Mucosa of descending colon (tissue), 3 donors: ENCODE results near the gene LACTBL1. TPM values are rescaled to one million over a fixed set of nuclear protein-coding genes. Genes with fewer than 3 reads are reported as not detected.
"Not testable (repeated sequence)": the region's sequence is repeated elsewhere in the genome, so short reads cannot be mapped to it uniquely, and the experiment has no call there.

Source experiments
- ATAC-seq: fragments of 200-7000 bp; cut with Tn5 transposase; one replicate; pipeline ENCODE4 v1.9.1; 2020; ENCODE audit warnings: mild to moderate bottlenecking, moderate library complexity
- DNase-seq, 3 donors: peaks; one replicate each; pipeline ENCODE4 v3.0.0-alpha.2; 2020
- H3K36me3 ChIP-seq: fragments of 200-600 bp; one replicate; pipeline ENCODE4 v1.8.0; 2021; ENCODE audit warnings: low read depth, mild to moderate bottlenecking
- H3K4me1 ChIP-seq: fragments of 200-600 bp; one replicate; pipeline ENCODE4 v1.8.0; 2021; ENCODE audit warnings: low read depth, mild to moderate bottlenecking
- H3K4me3 ChIP-seq: fragments of 200-600 bp; one replicate; pipeline ENCODE4 v1.8.0; 2021; ENCODE audit warnings: mild to moderate bottlenecking
- H3K9me3 ChIP-seq: fragments of 200-600 bp; one replicate; pipeline ENCODE4 v1.8.0; 2021; ENCODE audit warnings: mild to moderate bottlenecking
- CTCF ChIP-seq: fragments of 200-600 bp; IDR thresholded peaks from one replicate; pipeline ENCODE4 v1.8.0; 2022; ENCODE audit warnings: antibody characterized with exemption, mild to moderate bottlenecking
- intact Hi-C, 2 donors: fragments of 100-400 bp; cut with DNase I in 1 of 2; cut with micrococcal nuclease in 1 of 2; formaldehyde crosslinking; loops; one replicate each; pipeline versions ENCODE4 v1.11.0 to v1.11.1; 2022; cut with DNase I, micrococcal nuclease
- total RNA-seq, 3 donors: library from RNA; stranded (reverse); fragmentation: NEBNext Ultra II Directional in 2 of 3; extraction: Animal tissue kit (Norgen Biotek cat#: 25700) in 2 of 3; gene quantifications; one replicate each; pipeline versions ENCODE4 v1.2.1 to v1.2.4, GENCODE V29; 2021 to 2023
- donor health status: DM: no; HTN: no; CAD: no; lungs with moderate emphysema.
- donor health status: DM: no; HTN: no; CAD: no.
- donor health status: DM: no; HTN: yes; CAD: no.

Gene LACTBL1
- total RNA-seq, 3 donors from 2014 or later: not detected

GRCh38 chr1:23019094-23019862 lies 46.6 kb upstream of the LACTBL1 start, which contains the start of gene KDM1A:
TSS of gene KDM1A (plus strand) at chr1:23019468. CDS start at chr1:23019597, 129 bp downstream.
- Histone ChIP-seq H3K4me3 (peak within 1 kb of the TSS; percentile 90), H3K9me3 (no peaks in the 10 kb centered on the region), H3K4me1 (peaks cover 10% of the 10 kb centered on the region), H3K36me3 (no peaks in the 10 kb centered on the region)
- peak; percentile 99 for ATAC-seq
- TF ChIP-seq CTCF: no peak
- peak; percentile 98 to 99 (median 98) for DNase-seq
- intact Hi-C loops: no loop called here

- intact Hi-C loops: no loop called here
- no peaks in the 10 kb centered on the region for H3K9me3 ChIP-seq
- DNase-seq: peak in 1 of 3 donors; percentile 25
- H3K36me3 ChIP-seq: no peaks in the 10 kb centered on the region
- peak; percentile 1 for ATAC-seq
- peaks cover 10% of the 10 kb centered on the region for H3K4me1 ChIP-seq
- no peak overlapping the region for H3K4me3 ChIP-seq
- TF ChIP-seq CTCF: no peak
Observed at GRCh38 chr1:23018661-23019093, 46.0 kb upstream of the LACTBL1 start.

- DNase-seq (no peak), ATAC-seq (no peak)
- Histone ChIP-seq H3K4me3 (no peak overlapping the region), H3K36me3 (no peaks in the 10 kb centered on the region), H3K4me1 (no peaks in the 10 kb centered on the region), H3K9me3 (no peaks in the 10 kb centered on the region)
- TF ChIP-seq CTCF: no peak
- intact Hi-C loops: no loop called here
Observed at GRCh38 chr1:23013657-23014056, 41.0 kb upstream of the LACTBL1 start.

GRCh38 chr1:23010025-23010424 lies 37.4 kb upstream of the LACTBL1 start:
- H3K36me3 ChIP-seq, H3K4me1 ChIP-seq, ATAC-seq, intact Hi-C loops, H3K9me3 ChIP-seq, H3K4me3 ChIP-seq, DNase-seq: not testable (repeated sequence)

GRCh38 chr1:23008901-23009300 lies 36.2 kb upstream of the LACTBL1 start:
- Histone ChIP-seq H3K4me3 (no peak overlapping the region), H3K9me3 (no peaks in the 10 kb centered on the region), H3K4me1 (no peaks in the 10 kb centered on the region), H3K36me3 (no peaks in the 10 kb centered on the region)
- DNase-seq (no peak), ATAC-seq (no peak)
- TF ChIP-seq CTCF: no peak
- intact Hi-C loops: no loop called here

- intact Hi-C loops: no loop called here
- no peak for DNase-seq
- Histone ChIP-seq H3K9me3 (no peaks in the 10 kb centered on the region), H3K4me1 (no peaks in the 10 kb centered on the region), H3K36me3 (no peaks in the 10 kb centered on the region), H3K4me3 (no peak overlapping the region)
- no peak for TF ChIP-seq CTCF
- ATAC-seq: no peak
Observed at GRCh38 chr1:23007106-23007505, 34.4 kb upstream of the LACTBL1 start.

GRCh38 chr1:23004769-23005168 lies 32.1 kb upstream of the LACTBL1 start:
- intact Hi-C loops, DNase-seq, H3K36me3 ChIP-seq, H3K4me3 ChIP-seq, ATAC-seq, H3K9me3 ChIP-seq, H3K4me1 ChIP-seq: not testable (repeated sequence)
